A204.1 (cell line): ENCODE data around the gene PANK3.
"Not testable (repeated sequence)": the region's sequence is repeated elsewhere in the genome, so short reads cannot be mapped to it uniquely, and the experiment has no call there.

ENCODE experiments used
- FAIRE-seq: peaks from 2 replicates; lab custom pipeline; 2012; peaks lifted over from hg19 to GRCh38; lab: Jason Lieb, UNC

Gene PANK3

GRCh38 chr5:168592014-168592368, 12.8 kb upstream of the PANK3 start:
- no peak for FAIRE-seq

DNA sequence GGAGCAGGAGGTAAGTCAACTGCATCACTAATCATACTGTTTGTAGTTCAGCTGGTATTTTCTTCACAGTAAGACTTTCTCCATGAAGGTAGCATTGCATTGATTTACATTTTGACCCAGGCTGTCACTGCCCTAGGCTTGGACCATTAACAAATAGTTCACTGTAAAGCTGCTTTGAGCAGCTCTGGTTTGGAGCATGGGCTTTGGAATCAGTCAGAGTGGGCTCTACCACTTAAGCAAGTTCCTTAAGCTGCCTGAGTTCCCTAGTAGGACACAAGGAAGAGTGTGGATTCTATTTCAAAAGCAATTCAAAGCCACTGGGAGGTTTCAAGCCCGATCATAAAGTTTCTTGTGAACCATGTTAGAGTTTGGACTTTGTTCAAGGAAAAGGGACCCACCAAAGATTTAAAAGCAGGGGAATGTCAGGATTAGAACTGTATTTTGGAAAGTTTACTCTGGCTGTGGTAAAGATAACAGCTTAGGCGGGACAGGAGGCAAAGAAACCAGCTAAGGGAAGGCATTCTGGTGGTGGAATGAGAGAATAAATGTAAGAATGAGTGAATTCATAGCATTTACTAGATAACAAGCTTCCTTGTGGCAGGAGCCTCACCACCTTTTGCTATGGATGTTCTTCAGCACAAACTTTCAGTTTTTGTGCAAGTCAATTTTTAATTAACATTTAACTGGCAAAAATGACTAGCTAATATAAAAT, 12.3 kb upstream of the PANK3 start:
- no peak for FAIRE-seq

- FAIRE-seq, result no peak
Measured at GRCh38 chr5:168590666-168591065, 11.5 kb upstream of the PANK3 start.

GRCh38 chr5:168587987-168588386, 8.8 kb upstream of the PANK3 start:
- FAIRE-seq, result no peak

DNA sequence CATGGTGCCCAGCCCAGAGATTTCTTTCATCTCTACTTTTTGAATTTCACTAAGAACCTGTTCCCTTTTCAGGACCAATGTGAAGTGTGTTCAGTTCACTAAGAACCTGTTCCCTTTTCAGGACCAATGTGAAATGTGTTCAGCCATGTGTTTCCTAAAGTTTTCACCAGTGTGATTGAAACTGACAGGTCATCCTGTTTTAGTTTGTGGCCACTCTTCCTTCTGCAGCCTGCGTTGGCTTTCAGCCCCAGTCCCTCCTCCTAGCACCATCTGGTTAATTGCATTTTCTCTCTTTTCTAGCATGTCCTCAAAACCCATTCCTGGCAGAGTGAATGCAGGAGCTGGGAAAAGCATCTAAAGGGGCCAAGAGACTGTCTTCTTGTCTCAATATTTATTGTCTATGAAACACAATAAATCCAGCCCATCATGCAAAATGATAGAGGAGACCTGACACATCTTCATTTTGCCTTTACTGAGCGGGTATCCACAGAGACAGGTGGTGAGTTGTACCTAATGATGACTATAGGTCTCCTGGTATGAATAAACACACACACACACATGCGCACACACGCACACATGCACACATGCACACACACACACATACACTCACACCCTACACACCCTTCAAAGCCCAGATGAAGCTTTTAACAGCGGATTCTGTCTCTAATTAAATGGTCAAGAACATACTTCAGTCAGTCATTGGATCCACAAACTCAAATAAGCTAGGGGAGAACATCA, 6.1 kb upstream of the PANK3 start:
- no peak for FAIRE-seq

DNA sequence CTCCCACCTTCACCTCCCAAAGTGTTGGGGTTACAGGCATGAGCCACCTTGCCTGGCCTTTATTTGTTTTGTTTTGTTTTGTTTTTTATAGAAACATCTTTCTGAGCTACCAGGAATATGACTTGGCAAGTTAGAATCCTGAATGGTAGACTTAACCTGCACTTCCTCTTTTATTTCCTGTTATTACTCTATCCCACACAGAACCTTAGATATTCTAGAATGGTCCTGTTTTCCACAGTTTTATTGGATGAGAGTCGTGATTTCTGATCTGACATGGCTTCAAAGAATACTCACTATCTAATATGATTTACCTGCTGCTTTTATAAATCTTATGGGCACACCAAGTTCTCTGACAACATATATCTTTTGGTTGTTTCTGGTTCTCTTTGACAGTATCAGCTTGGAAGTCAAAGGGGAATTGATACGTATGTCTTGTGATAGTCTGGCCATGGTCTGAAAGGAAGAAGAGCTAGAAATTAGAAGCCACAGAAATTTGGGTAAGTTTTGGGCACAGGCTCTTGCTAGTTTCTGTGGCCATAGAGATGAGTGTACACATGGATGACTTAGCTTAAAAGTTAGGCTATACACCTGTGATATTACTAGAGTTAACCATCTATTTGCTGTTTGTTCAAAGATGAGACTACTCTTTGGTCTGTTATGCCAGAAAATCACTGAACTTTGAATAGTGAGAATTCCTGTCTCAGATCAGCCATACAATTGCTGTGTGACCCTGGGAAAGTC, 4.7 kb upstream of the PANK3 start:
- no peak for FAIRE-seq

DNA sequence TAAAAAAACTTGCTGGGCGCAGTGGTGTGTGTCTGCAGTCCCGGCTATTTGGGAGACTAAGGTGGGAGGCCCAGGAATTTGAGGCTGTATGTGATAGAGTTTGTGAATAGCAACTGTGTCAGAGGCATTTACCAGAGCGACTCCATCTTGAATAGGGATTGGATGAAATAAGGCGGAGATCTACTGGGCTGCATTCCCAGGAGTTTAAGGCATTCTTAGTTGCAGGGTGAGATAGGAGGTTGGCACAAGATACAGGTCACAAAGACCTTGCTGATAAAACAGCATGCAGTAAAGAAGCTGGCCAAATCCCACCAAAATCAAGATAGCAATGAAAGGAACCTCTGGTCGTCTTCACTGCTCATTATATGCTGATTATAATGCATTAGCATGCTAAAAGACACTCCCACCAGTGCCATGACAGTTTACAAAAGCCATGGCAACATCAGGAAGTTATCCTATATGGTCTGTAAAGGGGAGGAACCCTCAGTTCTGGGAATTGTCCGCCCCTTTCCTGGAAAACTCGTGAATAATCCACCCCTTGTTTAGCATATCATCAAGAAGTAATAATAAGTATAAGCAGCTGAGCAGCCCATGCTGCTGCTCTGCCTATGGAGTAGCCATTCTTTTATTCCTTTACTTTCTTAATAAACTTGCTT, 1.8 kb upstream of the PANK3 start:
- not testable (repeated sequence) for FAIRE-seq

- no peak for FAIRE-seq
Measured at GRCh38 chr5:168580227-168580508, 1.0 kb upstream of the PANK3 start.

DNA sequence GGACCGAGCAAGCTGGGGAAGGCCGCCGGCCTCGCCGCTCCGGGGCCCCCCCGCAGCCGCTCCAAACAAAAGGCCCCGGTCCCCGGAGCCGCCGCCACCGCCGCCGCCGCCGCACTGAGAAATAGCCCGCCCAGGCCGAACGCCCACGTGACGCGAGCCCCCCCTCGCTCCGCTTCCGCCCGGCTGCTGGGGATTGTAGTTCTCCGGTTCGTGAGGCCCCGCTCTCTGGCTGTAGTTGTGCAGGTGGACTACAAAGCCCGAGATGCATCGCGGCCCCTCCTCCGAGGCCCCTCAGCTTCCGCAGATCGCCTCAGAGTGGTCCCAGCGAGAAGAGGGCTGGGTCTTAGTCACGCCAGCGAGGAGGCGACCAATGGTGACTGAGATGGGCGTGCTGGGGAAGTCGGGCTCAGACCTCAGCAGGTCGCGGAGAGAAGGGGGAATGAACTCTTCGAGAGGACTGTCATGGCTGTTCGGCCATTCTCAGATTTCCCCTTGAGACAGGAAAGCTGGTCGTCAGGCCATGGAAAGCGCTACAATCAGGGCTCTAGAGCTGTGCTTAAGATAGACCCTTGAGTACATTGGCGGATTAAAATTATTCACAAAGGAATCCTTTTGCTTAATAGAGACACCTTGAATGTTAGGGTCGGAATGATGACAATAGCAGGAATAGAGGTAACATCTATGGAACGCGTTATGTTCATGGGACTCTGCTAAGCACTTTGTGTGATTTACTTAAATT, 489 bp upstream of the PANK3 start:
- FAIRE-seq, result peak; percentile 99

DNA sequence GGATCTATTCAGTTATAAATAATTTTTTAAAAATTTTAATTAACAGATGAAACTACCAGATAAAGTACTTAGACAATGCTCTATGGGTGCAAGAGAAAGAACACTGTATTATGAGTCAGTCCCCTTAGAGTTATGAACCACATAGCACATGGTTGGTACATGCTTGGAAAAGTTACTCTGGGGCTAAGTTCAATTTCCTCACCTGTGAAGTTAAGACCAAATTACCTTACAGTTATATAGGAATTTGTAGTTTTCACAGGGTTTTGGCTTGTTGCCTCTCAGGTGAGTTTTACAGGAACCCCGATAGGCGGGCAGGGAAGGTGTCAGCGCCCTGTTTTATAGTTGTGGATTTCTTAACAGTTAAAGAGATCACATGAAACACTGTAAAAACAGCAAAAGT, 1.2 kb downstream of the PANK3 start:
- no peak for FAIRE-seq

- FAIRE-seq, result no peak
Measured at GRCh38 chr5:168575391-168576372, 3.5 kb downstream of the PANK3 start.

- not testable (repeated sequence) for FAIRE-seq
Measured at GRCh38 chr5:168574156-168574555, 5.0 kb downstream of the PANK3 start.

DNA sequence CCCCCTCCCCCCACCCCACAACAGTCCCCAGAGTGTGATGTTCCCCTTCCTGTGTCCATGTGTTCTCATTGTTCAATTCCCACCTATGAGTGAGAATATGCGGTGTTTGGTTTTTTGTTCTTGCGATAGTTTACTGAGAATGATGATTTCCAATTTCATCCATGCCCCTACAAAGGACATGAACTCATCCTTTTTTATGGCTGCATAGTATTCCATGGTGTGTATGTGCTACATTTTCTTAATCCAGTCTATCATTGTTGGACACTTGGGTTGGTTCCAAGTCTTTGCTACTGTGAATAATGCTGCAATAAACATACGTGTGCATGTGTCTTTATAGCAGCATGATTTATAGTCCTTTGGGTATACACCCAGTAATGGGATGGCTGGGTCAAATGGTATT, 5.5 kb downstream of the PANK3 start:
- FAIRE-seq, result not testable (repeated sequence)

GRCh38 chr5:168570490-168571328, 8.5 kb downstream of the PANK3 start:
- no peak for FAIRE-seq

- no peak for FAIRE-seq
Measured at GRCh38 chr5:168568738-168569137, 10.4 kb downstream of the PANK3 start.

DNA sequence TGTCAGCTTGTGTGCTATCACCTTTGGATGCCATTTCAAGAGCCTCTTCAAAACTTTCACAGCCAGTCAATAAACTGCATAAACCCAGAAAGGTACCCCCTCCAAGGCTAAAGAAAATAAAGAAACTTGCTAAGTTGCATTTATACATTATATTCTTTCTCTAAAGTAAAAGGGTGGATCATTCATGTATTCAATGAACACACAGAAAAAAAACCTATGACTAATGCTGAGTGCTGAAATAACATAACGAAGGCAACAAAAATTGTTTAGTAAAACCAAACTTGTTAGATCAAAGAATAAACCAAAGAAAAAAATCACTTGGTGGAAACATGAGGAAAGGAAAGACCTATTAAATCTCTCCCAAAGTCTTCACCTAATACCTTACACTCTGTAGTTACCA, 15.2 kb downstream of the PANK3 start:
- FAIRE-seq, result no peak

DNA sequence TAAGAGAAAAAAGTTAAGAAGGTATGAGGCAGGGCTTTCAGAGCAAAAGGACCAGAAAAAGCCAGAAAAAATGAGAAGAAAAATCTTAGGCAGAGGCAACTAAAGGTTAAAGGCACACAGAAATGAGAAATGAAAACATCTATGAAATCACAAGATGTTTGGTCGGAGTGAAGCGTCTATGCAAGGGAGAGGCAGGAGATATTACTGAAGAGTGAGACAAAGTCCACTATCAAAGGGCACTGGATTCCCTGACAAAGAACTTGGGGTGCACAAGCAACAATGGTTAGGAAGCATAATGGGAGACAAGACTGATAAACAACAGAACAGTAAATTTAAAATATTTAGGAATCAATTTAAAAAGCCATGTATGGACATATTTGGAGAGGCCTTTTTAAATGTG, 16.9 kb downstream of the PANK3 start:
- no peak for FAIRE-seq

DNA sequence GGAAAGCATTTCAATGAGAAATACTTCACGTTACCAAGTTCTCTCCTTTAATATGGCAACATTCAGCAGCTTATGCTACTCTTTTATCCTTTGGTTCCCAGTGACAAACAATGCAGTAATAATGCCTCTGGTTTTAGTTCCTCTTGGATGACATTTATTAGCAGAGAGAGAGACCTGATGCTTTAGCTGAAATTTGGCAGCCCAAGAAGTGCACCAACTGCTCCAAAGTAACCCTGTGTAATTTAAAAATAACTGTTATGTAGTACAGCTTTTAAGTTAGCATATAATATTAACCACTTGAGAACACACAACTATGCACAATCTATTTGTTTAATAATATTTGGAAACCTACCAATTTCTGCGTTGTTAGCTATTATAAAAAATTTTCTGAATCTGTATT, 21.8 kb downstream of the PANK3 start:
- no peak for FAIRE-seq

DNA sequence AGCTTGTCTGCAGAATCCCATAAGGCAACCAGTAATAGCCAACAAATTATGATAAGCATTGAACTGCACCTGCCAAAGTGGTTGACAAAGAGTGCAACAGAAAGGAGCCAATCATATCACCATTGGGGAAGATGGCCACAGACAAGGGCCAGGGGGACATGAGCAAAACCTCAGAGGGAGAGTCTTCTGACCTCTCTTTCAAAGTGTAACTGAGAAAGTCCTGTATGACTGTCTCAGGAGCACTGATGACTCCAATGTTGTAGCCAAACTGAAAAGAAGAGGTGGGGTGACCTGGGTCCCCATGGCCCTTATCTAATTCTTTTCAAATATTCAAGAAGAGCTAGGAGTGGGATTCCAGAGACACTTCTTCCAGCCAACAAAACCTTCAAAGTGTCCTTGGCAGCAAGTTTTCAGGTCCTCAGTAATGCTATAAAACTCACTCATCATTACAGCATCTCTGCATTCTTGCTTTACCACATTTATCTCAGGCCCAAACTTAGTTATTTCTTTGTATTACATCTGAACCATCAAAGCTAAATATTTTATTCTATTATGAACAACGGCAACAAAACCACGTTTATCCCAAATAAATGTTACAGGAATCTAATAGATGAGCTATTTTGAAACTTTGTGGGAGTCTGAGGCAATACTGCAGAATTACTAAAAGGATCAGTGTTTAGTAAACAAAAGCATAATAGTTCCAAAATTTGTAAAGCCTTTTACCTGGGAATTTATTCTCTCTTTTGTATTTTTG, 25.6 kb downstream of the PANK3 start:
- no peak for FAIRE-seq
